ENCODE data around the gene SND1.

SND1 gene

DNA sequence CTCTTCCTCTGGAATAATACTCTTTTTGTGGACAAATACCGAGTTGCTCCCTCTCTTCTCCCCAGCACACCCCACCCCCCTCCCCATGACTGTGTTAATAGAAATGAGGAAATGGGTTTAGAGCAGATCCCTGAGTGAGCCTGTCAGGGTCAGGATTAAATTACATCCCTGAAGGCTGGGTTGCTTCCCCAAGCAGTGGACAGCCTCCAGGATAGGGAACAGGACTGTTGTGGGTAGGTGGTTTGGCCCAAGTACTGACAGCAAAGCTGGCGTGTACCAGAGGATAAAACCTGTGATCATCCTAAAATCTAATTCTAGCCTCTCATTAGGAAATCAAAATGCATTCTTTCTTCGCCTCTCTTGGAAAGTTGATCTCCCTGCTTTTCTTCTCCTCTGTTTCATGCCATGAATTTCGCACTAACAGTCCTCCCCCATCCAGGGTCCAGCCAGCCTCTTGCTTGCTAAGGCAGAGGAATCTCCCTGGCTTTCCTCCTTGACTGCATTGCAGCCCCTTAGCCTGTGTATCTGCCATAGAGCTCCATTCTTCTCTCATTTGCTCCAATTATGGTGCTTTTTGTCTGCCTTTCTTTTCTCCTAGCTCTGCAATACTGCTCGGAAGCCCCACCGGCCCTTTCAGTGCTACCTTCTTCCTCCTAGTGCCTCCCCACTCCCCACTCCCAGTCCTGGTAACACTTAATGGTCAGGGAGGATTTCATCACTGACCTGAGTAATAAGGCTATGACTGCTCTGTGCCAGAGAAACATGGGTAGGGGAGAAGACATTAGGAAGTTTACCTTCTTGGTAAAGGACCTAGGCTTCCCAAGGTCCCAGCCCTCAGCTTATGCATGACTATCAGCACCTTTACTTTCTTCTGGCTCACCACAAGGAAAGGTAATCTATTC is 370.9 kb downstream of the SND1 start:
- Mint-ChIP-seq H3K4me1 (ENCODE audit: low read depth) (peaks cover 7% of the 10 kb centered on the region), H3K4me3 (no peak overlapping the region), H3K36me3 (ENCODE audit: low read depth) (peaks cover 4% of the 10 kb centered on the region), H3K9me3 (no peaks in the 10 kb centered on the region), H3K27me3 (ENCODE audit: low read depth) (no peaks in the 10 kb centered on the region), H3K27ac (no peak overlapping the region)
- no peak for DNase-seq (ENCODE audit: low spot score)

DNA sequence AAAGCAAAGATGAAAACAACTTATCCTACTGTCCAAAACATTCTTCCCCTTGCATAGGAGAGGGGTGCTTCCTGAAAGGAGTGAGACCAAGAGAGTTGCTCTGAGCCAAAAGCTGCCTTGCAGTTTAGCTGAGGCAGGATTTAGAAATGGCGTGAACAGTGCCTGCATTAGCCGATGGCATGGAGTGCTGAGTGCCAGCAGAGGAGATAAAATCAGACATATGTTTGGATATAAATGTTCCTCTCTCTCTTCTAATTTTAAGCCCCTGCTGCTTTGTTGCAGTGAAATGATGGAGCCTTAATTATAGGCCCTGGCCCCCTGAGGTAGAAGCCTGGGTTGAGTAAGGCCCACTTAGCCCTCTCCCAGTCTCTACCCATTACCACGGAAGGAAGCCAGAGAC is 372.2 kb downstream of the SND1 start:
- no peaks in the 10 kb centered on the region for H3K27me3 Mint-ChIP-seq (ENCODE audit: low read depth)
- no peaks in the 10 kb centered on the region for H3K9me3 Mint-ChIP-seq
- no peak overlapping the region for H3K27ac Mint-ChIP-seq
- peaks cover 7% of the 10 kb centered on the region for H3K4me1 Mint-ChIP-seq (ENCODE audit: low read depth)
- no peak overlapping the region for H3K4me3 Mint-ChIP-seq
- no peak for DNase-seq (ENCODE audit: low spot score)
- H3K36me3 Mint-ChIP-seq (ENCODE audit: low read depth): peaks cover 11% of the 10 kb centered on the region

DNA sequence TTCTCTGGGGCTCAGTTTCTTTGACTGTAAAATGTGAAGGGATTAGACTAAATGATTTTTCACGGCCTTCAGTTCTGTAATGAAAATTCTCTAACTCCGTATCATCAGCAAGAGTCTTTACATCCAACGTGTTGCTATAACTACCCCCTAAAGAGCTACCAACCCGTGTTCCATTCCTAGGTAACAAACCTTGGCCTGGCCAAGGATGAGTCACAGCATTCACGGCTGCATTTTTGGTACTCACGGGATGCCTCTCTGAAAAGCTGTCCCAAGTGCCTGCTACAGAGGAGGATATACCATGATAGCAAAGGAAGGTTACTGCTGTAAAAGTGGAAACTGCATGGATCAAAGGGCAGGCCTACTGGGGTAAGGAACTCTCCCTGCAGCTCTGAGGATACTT is 373.4 kb downstream of the SND1 start:
- Mint-ChIP-seq H3K9me3 (no peaks in the 10 kb centered on the region), H3K27me3 (ENCODE audit: low read depth) (peaks cover 12% of the 10 kb centered on the region), H3K27ac (no peak overlapping the region), H3K4me3 (no peak overlapping the region), H3K36me3 (ENCODE audit: low read depth) (peaks cover 13% of the 10 kb centered on the region), H3K4me1 (ENCODE audit: low read depth) (peaks cover 6% of the 10 kb centered on the region)
- no peak for DNase-seq (ENCODE audit: low spot score)

DNA sequence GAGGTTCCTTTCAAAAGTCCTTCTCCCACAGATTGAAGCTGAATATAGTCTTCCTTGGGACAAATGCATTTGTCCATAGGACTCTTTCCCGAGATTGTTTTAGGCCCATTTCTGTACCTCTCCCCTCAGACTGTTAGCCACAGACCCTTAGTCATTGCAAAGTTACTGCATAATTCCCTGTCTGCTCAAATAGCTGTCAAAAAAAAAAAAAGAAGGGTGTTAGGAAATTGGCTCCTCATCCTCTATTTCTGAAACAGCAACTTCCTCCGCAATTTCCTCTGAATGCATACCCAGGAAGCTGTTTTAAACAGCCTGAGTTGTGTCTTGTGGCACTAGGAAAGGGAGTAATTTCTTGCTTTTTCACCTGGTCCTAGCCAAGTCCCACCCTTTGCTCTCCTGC is 373.8 kb downstream of the SND1 start:
- Mint-ChIP-seq H3K27me3 (ENCODE audit: low read depth) (peaks cover 16% of the 10 kb centered on the region), H3K4me3 (no peak overlapping the region), H3K27ac (no peak overlapping the region), H3K36me3 (ENCODE audit: low read depth) (peaks cover 13% of the 10 kb centered on the region), H3K4me1 (ENCODE audit: low read depth) (peaks cover 8% of the 10 kb centered on the region), H3K9me3 (no peaks in the 10 kb centered on the region)
- DNase-seq (ENCODE audit: low spot score): no peak

DNA sequence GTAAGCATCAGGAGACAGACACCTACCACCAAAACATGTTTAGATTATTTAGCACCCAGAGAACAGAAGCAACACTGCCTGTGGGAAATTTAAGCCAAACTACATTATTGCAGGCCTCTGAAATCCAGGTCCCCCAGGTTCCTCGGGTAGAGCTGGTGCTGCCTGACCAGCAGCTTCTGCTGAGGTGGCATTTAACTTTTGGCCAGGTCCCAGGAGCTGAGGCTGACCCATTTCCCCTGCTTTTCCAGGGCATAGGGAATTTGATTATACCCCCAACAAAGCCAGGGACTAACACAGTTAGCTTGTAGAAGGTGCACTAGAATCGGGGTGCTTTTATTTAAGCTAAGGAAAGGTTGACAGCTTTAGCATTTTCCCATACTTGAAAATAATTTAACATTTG is 374.6 kb downstream of the SND1 start:
- Mint-ChIP-seq H3K9me3 (no peaks in the 10 kb centered on the region), H3K4me1 (ENCODE audit: low read depth) (peaks cover 4% of the 10 kb centered on the region), H3K4me3 (no peak overlapping the region), H3K27ac (no peak overlapping the region), H3K27me3 (ENCODE audit: low read depth) (peaks cover 16% of the 10 kb centered on the region), H3K36me3 (ENCODE audit: low read depth) (peaks cover 12% of the 10 kb centered on the region)
- no peak for DNase-seq (ENCODE audit: low spot score)

DNA sequence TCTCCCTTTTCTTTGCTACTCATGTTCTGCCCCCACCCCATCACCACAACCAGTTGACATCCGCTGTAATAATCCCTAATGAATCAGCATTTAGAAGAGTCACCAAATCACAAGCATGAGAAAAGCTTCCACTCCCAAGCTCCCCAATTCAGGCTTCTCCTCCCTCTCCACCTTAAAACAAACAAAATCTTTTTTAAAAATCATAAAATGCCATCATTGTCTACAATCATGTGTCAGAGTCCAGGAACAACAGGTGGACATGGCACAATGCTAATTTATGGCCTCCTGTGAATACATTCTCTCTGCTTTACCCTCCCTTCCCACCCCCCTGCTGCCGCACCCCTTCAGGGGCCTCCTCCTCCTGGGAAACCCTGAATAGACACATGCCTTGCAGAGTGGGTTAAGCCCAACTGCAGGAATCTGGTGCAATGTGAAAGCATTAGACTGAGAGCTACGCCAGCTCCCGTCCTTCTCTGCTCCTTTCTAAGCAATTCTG is 375.5 kb downstream of the SND1 start:
- peaks cover 4% of the 10 kb centered on the region for H3K4me1 Mint-ChIP-seq (ENCODE audit: low read depth)
- no peak overlapping the region for H3K4me3 Mint-ChIP-seq
- H3K36me3 Mint-ChIP-seq (ENCODE audit: low read depth): peaks cover 13% of the 10 kb centered on the region
- peaks cover 18% of the 10 kb centered on the region for H3K27me3 Mint-ChIP-seq (ENCODE audit: low read depth)
- DNase-seq (ENCODE audit: low spot score): no peak
- H3K27ac Mint-ChIP-seq: no peak overlapping the region
- no peaks in the 10 kb centered on the region for H3K9me3 Mint-ChIP-seq

DNA sequence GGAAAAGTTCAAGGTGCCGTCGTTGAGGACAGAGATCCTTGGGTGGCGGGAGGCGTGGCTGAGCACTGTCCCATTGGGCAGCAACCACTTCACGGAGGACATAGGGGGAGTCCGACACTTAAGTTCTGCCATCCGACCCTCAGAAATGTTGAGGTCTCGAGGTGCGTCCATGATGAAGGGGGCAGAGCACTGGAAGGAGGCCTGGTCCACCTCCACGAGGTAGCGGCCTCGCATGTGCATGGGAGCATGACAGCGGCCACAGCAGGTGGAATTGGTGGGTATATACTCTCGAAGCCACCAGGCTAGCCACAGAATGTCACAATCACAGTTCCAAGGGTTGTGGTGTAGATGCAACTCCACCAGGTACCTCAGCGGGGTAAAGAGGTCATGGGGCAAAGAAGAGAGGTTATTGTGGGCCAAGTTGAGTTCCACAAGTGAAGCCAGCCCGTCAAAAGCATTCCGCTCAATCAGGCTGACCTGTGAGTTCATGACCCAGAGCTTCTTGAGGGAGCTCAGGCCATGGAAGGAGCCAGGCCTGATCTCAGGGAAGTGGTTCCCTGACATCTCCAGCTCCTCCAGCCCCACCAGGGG is 377.5 kb downstream of the SND1 start:
- Mint-ChIP-seq H3K4me3 (no peak overlapping the region), H3K4me1 (ENCODE audit: low read depth) (peaks cover 4% of the 10 kb centered on the region), H3K36me3 (ENCODE audit: low read depth) (peaks cover 19% of the 10 kb centered on the region)

DNA sequence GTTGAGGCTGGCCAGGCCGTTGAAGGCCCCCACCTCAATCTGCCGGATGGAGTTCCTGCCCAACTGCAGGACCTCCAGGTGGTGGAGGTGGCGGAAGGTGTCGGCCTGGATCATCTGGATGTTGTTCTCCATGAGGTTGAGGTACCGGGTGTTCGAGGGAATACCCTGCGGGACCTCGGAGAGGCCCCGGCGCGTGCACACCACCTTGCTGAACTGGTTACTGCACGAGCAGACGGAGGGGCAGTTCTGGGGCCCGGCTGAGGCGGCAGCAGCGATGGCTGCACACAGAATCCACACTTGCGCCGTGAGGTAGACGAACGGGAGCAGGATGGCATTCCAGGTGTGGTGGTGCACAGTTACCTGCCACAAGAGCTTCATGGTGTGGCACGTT is 378.3 kb downstream of the SND1 start:
- Mint-ChIP-seq H3K4me3 (peak overlapping the region; percentile 61), H3K4me1 (ENCODE audit: low read depth) (peaks cover 4% of the 10 kb centered on the region), H3K27me3 (ENCODE audit: low read depth) (peaks cover 31% of the 10 kb centered on the region), H3K36me3 (ENCODE audit: low read depth) (peaks cover 19% of the 10 kb centered on the region), H3K9me3 (no peaks in the 10 kb centered on the region), H3K27ac (no peak overlapping the region)
- DNase-seq (ENCODE audit: low spot score): no peak

More for the DNA sequence above, 377.5 kb downstream of the SND1 start:
- Mint-ChIP-seq H3K27ac (no peak overlapping the region), H3K27me3 (ENCODE audit: low read depth) (peaks cover 31% of the 10 kb centered on the region), H3K9me3 (no peaks in the 10 kb centered on the region)
- no peak for DNase-seq (ENCODE audit: low spot score)

DNA sequence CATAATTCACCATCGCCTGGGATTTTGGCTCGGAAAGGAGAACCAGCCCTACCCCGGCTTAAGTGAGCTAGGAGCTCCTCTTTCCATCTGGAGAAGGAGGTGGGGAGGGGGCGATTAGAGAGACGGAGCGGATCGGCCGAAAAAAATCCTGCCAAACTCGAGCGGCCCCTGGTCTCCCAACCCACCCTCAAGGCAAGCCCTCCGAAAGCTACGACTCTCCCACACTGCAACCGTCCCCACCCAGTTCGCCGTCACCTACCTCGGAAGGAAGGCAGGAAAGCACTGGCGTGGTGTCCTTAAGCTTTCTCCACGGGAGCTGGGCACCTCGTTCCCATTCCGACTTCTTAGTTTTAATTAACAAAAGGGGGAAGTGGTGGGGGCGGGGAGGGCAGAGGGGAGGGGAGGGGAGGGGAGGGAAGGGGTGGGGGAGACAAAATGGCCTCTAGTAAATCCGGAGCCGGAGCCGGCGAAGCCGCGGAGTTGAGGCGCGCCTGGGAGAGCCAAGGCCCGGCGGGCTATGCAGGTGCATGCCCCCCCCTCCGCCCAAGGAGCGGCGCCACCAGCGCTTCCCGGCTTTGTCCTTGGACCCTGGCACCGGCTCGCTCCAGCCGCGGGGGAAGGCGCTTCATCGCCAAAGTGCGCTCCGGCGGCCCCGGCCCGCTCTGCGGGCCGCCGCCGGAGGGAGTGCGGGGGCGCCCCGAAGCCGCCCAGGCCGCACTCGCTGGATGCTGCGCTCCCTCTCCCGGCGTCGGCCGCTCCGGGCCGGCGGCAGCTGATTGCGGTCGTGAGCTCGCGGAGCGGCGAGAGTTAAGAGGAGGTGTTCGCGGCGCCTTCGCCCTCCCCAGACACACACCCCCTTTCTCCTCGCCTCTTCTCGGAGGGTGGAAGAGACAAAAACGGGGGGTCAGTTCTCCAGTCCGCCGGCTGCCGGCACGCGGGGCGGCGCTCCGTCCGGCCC is 378.9 kb downstream of the SND1 start, which contains the start of gene LRRC4:
Gene LRRC4, minus strand, starts transcription at position 784 of the 958 bp plus-strand sequence. CDS start 797 bp downstream, outside the sequence.
- Mint-ChIP-seq H3K4me3 (peak within 1 kb of the TSS; percentile 75), H3K9me3 (no peaks in the 10 kb centered on the region), H3K4me1 (ENCODE audit: low read depth) (peaks cover 4% of the 10 kb centered on the region), H3K27me3 (ENCODE audit: low read depth) (peaks cover 31% of the 10 kb centered on the region), H3K36me3 (ENCODE audit: low read depth) (peaks cover 19% of the 10 kb centered on the region), H3K27ac (no peak within 1 kb of the TSS)
- DNase-seq (ENCODE audit: low spot score): peak; percentile 22

DNA sequence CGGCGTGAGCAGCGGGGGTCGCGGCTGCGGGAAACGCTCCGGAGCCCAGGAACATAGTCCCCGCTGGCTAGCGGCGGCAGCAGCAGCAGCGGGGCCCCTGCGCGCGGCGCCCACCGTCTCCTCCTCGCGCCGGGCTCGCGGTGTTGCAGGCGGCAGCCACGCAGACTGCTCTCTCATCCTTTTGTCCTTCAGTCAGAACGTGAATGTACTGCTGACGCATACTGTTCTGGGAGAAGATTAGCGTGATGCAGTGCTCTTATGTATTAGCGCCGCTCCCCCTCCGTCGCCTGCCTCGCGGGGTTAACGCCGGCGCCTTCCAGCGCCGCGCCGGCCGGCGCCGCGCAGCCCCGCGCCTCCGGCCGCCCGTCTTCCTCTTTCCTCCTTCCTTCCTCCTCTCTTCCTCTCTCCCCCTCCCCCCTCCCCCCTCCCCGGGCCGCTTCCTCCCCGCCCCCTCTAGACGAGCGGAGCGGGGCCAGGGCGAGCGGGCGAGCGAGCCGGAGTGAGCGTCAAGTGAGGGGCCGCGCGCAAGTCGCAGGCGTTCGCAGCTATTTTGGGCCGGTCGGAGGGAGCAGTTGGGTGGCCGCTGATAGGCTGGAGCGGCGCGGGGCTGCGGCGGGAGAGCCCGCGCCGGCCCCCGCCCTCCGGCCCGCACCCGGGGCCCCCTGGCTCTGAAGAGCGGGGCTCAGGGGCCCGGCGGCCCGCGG is 380.1 kb downstream of the SND1 start:
- Mint-ChIP-seq H3K4me1 (ENCODE audit: low read depth) (peaks cover 4% of the 10 kb centered on the region), H3K9me3 (no peaks in the 10 kb centered on the region), H3K27me3 (ENCODE audit: low read depth) (peaks cover 31% of the 10 kb centered on the region), H3K36me3 (ENCODE audit: low read depth) (peaks cover 19% of the 10 kb centered on the region), H3K27ac (no peak overlapping the region), H3K4me3 (peak overlapping the region; percentile 75)
- DNase-seq (ENCODE audit: low spot score): peak; percentile 60

DNA sequence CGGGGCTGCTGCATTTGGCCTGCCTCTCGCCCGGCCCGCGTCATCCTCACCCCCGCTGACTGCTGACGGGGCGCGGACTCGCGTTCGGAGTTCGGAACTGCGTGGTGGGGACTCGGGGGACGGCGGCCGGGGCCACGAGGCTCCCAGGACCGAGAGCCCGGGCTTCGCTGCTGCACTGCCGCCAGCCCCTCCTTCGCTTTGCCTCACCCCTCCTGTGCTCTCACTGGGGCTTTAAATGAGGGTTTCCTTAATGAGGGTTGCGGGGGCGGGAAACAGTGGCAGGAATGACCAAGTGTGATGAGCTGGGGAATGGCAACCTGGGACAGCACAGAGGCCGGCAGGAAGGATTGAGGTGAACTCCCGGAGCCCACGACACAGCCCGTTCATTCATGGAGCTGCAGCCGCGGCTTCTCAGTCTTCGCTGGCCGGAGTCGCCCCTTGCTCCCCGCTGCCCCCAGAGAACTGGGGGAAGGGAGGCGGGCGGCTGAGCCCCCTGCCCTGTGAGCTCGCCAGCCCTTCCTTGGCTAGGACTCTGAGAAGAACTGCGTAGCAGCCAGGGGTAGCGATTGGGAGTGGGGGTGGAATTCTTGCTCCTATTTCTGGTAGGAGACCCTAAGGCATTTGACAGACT is 380.7 kb downstream of the SND1 start:
- Mint-ChIP-seq H3K27ac (no peak overlapping the region), H3K4me1 (ENCODE audit: low read depth) (peaks cover 4% of the 10 kb centered on the region), H3K9me3 (no peaks in the 10 kb centered on the region), H3K4me3 (no peak overlapping the region), H3K36me3 (ENCODE audit: low read depth) (peaks cover 19% of the 10 kb centered on the region), H3K27me3 (ENCODE audit: low read depth) (peaks cover 31% of the 10 kb centered on the region)
- DNase-seq (ENCODE audit: low spot score): no peak

DNA sequence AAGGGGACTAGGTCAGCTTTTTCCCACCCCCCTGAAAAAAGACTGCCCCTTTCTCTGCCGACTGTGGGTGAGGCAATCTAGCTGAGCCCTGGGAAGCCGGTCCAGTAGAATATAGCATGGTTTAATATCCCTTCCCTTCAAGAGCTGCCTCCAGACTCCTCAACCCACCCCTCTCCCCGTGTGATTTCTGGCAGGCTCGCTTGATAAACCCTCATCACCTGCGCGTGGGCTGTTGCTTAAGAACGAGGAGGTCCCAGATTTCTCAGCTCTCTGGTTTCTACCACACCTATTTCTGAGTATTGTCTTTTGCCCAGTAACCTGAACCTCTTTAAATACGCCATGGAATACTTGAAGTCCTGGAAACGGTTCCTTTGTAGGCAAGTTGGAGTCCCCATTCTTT is 381.3 kb downstream of the SND1 start:
- H3K27me3 Mint-ChIP-seq (ENCODE audit: low read depth): peaks cover 31% of the 10 kb centered on the region
- peaks cover 19% of the 10 kb centered on the region for H3K36me3 Mint-ChIP-seq (ENCODE audit: low read depth)
- H3K4me3 Mint-ChIP-seq: peak overlapping the region; percentile 57
- H3K27ac Mint-ChIP-seq: no peak overlapping the region
- peaks cover 4% of the 10 kb centered on the region for H3K4me1 Mint-ChIP-seq (ENCODE audit: low read depth)
- no peaks in the 10 kb centered on the region for H3K9me3 Mint-ChIP-seq
- no peak for DNase-seq (ENCODE audit: low spot score)

DNA sequence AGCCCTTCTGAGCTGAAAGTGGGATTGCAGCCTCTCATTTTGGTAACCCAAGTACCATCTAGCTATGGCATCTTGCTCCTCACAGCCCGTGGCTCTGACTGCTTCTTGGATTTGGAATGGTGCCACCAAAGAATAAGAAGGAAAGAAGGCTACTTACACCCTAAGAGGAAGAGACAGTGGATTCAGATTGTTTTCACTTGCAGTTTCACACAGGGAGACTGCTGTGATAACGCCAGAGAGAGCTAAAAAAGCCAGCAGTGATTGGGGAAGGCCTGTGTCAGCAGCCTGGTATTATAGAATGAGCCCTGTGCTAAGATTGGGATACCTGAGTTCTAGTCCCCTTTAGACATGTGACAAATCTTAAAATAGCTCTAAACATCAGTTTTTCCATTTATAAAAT is 382.8 kb downstream of the SND1 start:
- Mint-ChIP-seq H3K27me3 (ENCODE audit: low read depth) (peaks cover 25% of the 10 kb centered on the region), H3K36me3 (ENCODE audit: low read depth) (peaks cover 7% of the 10 kb centered on the region), H3K9me3 (no peaks in the 10 kb centered on the region), H3K27ac (no peak overlapping the region), H3K4me3 (no peak overlapping the region), H3K4me1 (ENCODE audit: low read depth) (peaks cover 4% of the 10 kb centered on the region)
- no peak for DNase-seq (ENCODE audit: low spot score)
